Stimulated activated CD8-positive, alpha-beta memory T cell treated with anti-CD3 and anti-CD28 coated beads, Interleukin-12 subunit alpha, Interleukin-12 subunit beta, amount 100 ng/mL, for 24 hours (primary cell): ENCODE data around the gene STK11.

Experiments
- DNase-seq: peaks from one replicate; pipeline ENCODE4 v3.0.0-alpha.2; 2020; ENCODE audit errors: extremely low read depth

Gene STK11

GRCh38 chr19:1226227-1226518 lies 20.6 kb downstream of the STK11 start:
- no peak for DNase-seq

GRCh38 chr19:1226522-1227303 lies 21.1 kb downstream of the STK11 start:
- no peak for DNase-seq

- DNase-seq, result no peak
These were observed 21.9 kb downstream of the STK11 start for GRCh38 chr19:1227304-1228054.

- DNase-seq, result no peak
These were observed 22.8 kb downstream of the STK11 start for GRCh38 chr19:1228161-1228957.

GRCh38 chr19:1229056-1229923 lies 23.7 kb downstream of the STK11 start:
- no peak for DNase-seq

GRCh38 chr19:1229924-1230782 lies 24.6 kb downstream of the STK11 start:
- DNase-seq, result no peak

GRCh38 chr19:1230783-1231489 lies 25.4 kb downstream of the STK11 start:
- no peak for DNase-seq

GRCh38 chr19:1231729-1232637 lies 26.4 kb downstream of the STK11 start:
- no peak for DNase-seq

- no peak for DNase-seq
These were observed 27.1 kb downstream of the STK11 start for GRCh38 chr19:1232652-1233072.

GRCh38 chr19:1233115-1233667 lies 27.6 kb downstream of the STK11 start:
- no peak for DNase-seq

GRCh38 chr19:1234051-1234954 lies 28.7 kb downstream of the STK11 start:
- DNase-seq, result no peak

GRCh38 chr19:1234955-1235380 lies 29.4 kb downstream of the STK11 start:
- DNase-seq, result no peak

- no peak for DNase-seq
These were observed 30.3 kb downstream of the STK11 start for GRCh38 chr19:1235625-1236538.

GRCh38 chr19:1236576-1236975 lies 31.0 kb downstream of the STK11 start:
- DNase-seq, result no peak

- no peak for DNase-seq
These were observed 31.6 kb downstream of the STK11 start for GRCh38 chr19:1237027-1237659.
